Lower leg skin (tissue), 4 donors: Measurements from ENCODE around the gene RPN2. TPM values are rescaled to one million over a fixed set of nuclear protein-coding genes. Genes with fewer than 3 reads are reported as not detected.
A peak's percentile ranks its signal among the peaks of the same experiment; 100 is the strongest.

Experiments
- DNase-seq, 2 donors: peaks; one replicate each; pipeline ENCODE4 v3.0.0-alpha.2; 2019; ENCODE audit warnings: low spot score in 2 of 2
- H3K4me3 ChIP-seq: fragments of 200-600 bp; sonication (generic); 2 replicates; pipeline ENCODE4 v1.5.1; 2017; ENCODE audit warnings: mild to moderate bottlenecking, low read depth; ENCODE audit not compliant: poor library complexity, severe bottlenecking
- CTCF ChIP-seq, 3 donors: fragments of 450-650 bp; IDR thresholded peaks; one replicate each; pipeline ENCODE4 v1.5.1; 2016; ENCODE audit warnings: antibody characterized with exemption in 3 of 3, mild to moderate bottlenecking in 3 of 3, moderate library complexity in 2 of 3
- POLR2A ChIP-seq, 2 donors: fragments of 450-650 bp; IDR thresholded peaks; one replicate each; pipeline ENCODE4 v1.6.1; 2016 to 2017; ENCODE audit warnings: antibody characterized with exemption in 2 of 2, mild to moderate bottlenecking in 1 of 2, moderate library complexity in 1 of 2
- WGBS, 2 donors: methylation state at CpG; one replicate each; pipeline ENCODE4 v1.1.5; 2018; 5-methylcytosine and 5-hydroxymethylcytosine counted together
- intact Hi-C: fragments of 100-400 bp; cut with DNase I; formaldehyde crosslinking; loops from one replicate; pipeline ENCODE4 v1.15.0; 2023; ENCODE audit warnings: low total_unique reads
- total RNA-seq, 4 donors: library from RNA; depleted of rRNA; stranded (reverse); fragments of >200 nt; gene quantifications; one replicate each; pipeline ENCODE4 v1.1.0, GENCODE V29; 2016

The RPN2 gene
- total RNA-seq, 4 donors from 2014 or later: 76.0 to 128 (median 102) TPM

- H3K4me3 ChIP-seq: no peak overlapping the region
- TF ChIP-seq CTCF (IDR thresholded peaks at IDR 0.05): no peak
- no peak for TF ChIP-seq POLR2A (IDR thresholded peaks at IDR 0.05)
- no peak for DNase-seq
- 81 to 88% methylated on average over 3 of the region's 3 CpGs for WGBS, 2 donors
- intact Hi-C loops: loop anchor here (10.0 kb wide), 1 partner anchor 342 kb away; no protein-coding TSS in a partner anchor
Measured at GRCh38 chr20:37193226-37193625, 14.1 kb downstream of the RPN2 start.

- 90 to 93% methylated on average over 8 of the region's 8 CpGs for WGBS, 2 donors
- intact Hi-C loops: loop anchor here (10.0 kb wide), 1 partner anchor 341 kb away; no protein-coding TSS in a partner anchor
- no peak overlapping the region for H3K4me3 ChIP-seq
- peak in 1 of 2 donors; percentile 60 for DNase-seq
- TF ChIP-seq POLR2A (IDR thresholded peaks at IDR 0.05) (no peak), CTCF (IDR thresholded peaks at IDR 0.05) (no peak)
Measured at GRCh38 chr20:37193821-37194220, 14.7 kb downstream of the RPN2 start.

- H3K4me3 ChIP-seq: no peak overlapping the region
- TF ChIP-seq POLR2A (IDR thresholded peaks at IDR 0.05) (no peak), CTCF (IDR thresholded peaks at IDR 0.05) (no peak)
- intact Hi-C loops: loop anchor here (10.0 kb wide), 1 partner anchor 340 kb away; no protein-coding TSS in a partner anchor
- 62 to 63% methylated on average over 14 of the region's 14 CpGs for WGBS, 2 donors
- DNase-seq: peak in 1 of 2 donors; percentile 76
Measured at GRCh38 chr20:37194621-37195417, 15.7 kb downstream of the RPN2 start.

GRCh38 chr20:37198932-37199660, 20.0 kb downstream of the RPN2 start:
- intact Hi-C loops: loop anchor here (10.0 kb wide), 1 partner anchor 336 kb away; no protein-coding TSS in a partner anchor
- DNase-seq: peak in 1 of 2 donors; percentile 43
- TF ChIP-seq POLR2A (IDR thresholded peaks at IDR 0.05): no peak
- TF ChIP-seq CTCF (IDR thresholded peaks at IDR 0.05): no peak
- no peak overlapping the region for H3K4me3 ChIP-seq
- WGBS, 2 donors: 56 to 58% methylated on average over 16 of the region's 16 CpGs

GRCh38 chr20:37200376-37200775, 21.2 kb downstream of the RPN2 start:
- no peak overlapping the region for H3K4me3 ChIP-seq
- WGBS, 2 donors: 91 to 96% methylated on average over 4 of the region's 4 CpGs
- no peak for DNase-seq
- TF ChIP-seq POLR2A (IDR thresholded peaks at IDR 0.05) (no peak), CTCF (IDR thresholded peaks at IDR 0.05) (no peak)
- intact Hi-C loops: no loop called here
